IMR-90 (cell line): ENCODE data around the gene PPL. TPM values are rescaled to one million over a fixed set of nuclear protein-coding genes. Genes with fewer than 3 reads are reported as not detected.

ENCODE experiments used
- ATAC-seq: fragments of 200-7000 bp; cut with Tn5 transposase; 2 replicates; pipeline ENCODE4 v1.9.1; 2020; ENCODE audit warnings: low read depth, mild to moderate bottlenecking, moderate library complexity
- BruUV-seq: library from RNA; stranded (reverse); fragments of 400-500 nt; replicated peaks from 2 replicates; lab custom pipeline; 2021; lab: Mats Ljungman, UMichigan
- CTCF ChIA-PET: fragments of 300-600 bp; formaldehyde crosslinking; extraction: SDS; loops from one replicate; lab custom pipeline; 2021; ENCODE audit warnings: antibody characterized with exemption; lab: Yijun Ruan, JAX
- POLR2A ChIA-PET: fragments of 300-600 bp; sonication (Branson Sonifier 250); formaldehyde crosslinking; loops from one replicate; lab custom pipeline; 2022; ENCODE audit warnings: antibody characterized with exemption; ENCODE audit not compliant: unreplicated experiment; lab: Charles Lee
- DNase-seq: peaks from one replicate; pipeline ENCODE4 v3.0.0; 2013
- H2AFZ ChIP-seq: replicated peaks from 2 replicates; pipeline ENCODE3; 2013; ENCODE audit warnings: low read length, mild to moderate bottlenecking; ENCODE audit not compliant: poor library complexity
- H2AK5ac ChIP-seq: 2 replicates; pipeline ENCODE4 v1.6.1; 2013; ENCODE audit warnings: low read depth, low read length, inconsistent platforms
- H2AK9ac ChIP-seq: replicated peaks from 2 replicates; pipeline ENCODE3; 2013; ENCODE audit warnings: mild to moderate bottlenecking, low read depth, low read length, moderate library complexity; ENCODE audit not compliant: poor library complexity
- H2BK120ac ChIP-seq: 2 replicates; pipeline ENCODE4 v1.6.1; 2013; ENCODE audit warnings: low read depth, low read length, inconsistent platforms
- H2BK15ac ChIP-seq: 3 replicates; pipeline ENCODE4 v1.6.1; 2013; ENCODE audit warnings: low read depth, low read length, inconsistent platforms
- H2BK20ac ChIP-seq: 2 replicates; pipeline ENCODE4 v1.6.1; 2013; ENCODE audit warnings: low read depth, mild to moderate bottlenecking, inconsistent platforms, low read length, moderate library complexity
- H2BK5ac ChIP-seq: 2 replicates; pipeline ENCODE4 v1.6.1; 2013; ENCODE audit warnings: mild to moderate bottlenecking, low read depth, low read length, inconsistent platforms; ENCODE audit not compliant: poor library complexity, severe bottlenecking
- H3K14ac ChIP-seq: replicated peaks from 2 replicates; pipeline ENCODE4 v1.6.1; 2013; ENCODE audit warnings: low read depth, low read length, inconsistent platforms
- H3K18ac ChIP-seq: 2 replicates; pipeline ENCODE4 v1.6.1; 2013; ENCODE audit warnings: low read depth, low read length, control low read depth
- H3K23ac ChIP-seq: 2 replicates; pipeline ENCODE4 v1.6.1; 2013; ENCODE audit warnings: low read depth, low read length, inconsistent platforms
- H3K27ac ChIP-seq: 2 replicates; pipeline ENCODE4 v1.5.1; 2013; ENCODE audit warnings: mild to moderate bottlenecking, control low read depth, low read length; ENCODE audit not compliant: insufficient read depth
- H3K27me3 ChIP-seq: 2 replicates; pipeline ENCODE4 v1.6.1; 2013; ENCODE audit warnings: low read length; ENCODE audit not compliant: control insufficient read depth, insufficient read depth
- H3K36me3 ChIP-seq: 2 replicates; pipeline ENCODE4 v1.6.1; 2013; ENCODE audit warnings: low read length, mixed read lengths; ENCODE audit not compliant: control insufficient read depth, insufficient read depth
- H3K4ac ChIP-seq: 2 replicates; pipeline ENCODE4 v1.6.1; 2013; ENCODE audit warnings: low read depth, low read length, inconsistent platforms
- H3K4me1 ChIP-seq: 2 replicates; pipeline ENCODE4 v1.6.1; 2013; ENCODE audit warnings: low read length, mixed read lengths; ENCODE audit not compliant: control insufficient read depth, insufficient read depth
- H3K4me2 ChIP-seq: 2 replicates; pipeline ENCODE4 v1.6.1; 2013; ENCODE audit warnings: low read depth, mild to moderate bottlenecking, control low read depth, low read length, moderate library complexity
- H3K4me3 ChIP-seq: 2 replicates; pipeline ENCODE4 v1.5.1; 2013; ENCODE audit warnings: low read depth, mild to moderate bottlenecking, control low read depth, low read length, moderate library complexity; ENCODE audit not compliant: insufficient read depth
- H3K56ac ChIP-seq: 2 replicates; pipeline ENCODE4 v1.6.1; 2013; ENCODE audit warnings: low read length, inconsistent platforms; ENCODE audit not compliant: insufficient read depth; ENCODE audit errors: extremely low read depth
- H3K79me1 ChIP-seq, 2 experiments: 2 replicates each; pipeline ENCODE4 v1.6.1; 2013; ENCODE audit warnings: low read length in 2 of 2, inconsistent platforms in 1 of 2, low read depth in 1 of 2
- H3K9ac ChIP-seq: 2 replicates; pipeline ENCODE4 v1.6.1; 2013; ENCODE audit warnings: low read depth, low read length, control low read depth
- H3K9me1 ChIP-seq: 2 replicates; pipeline ENCODE4 v1.6.1; 2013; ENCODE audit warnings: low read length, inconsistent platforms; ENCODE audit not compliant: insufficient read depth
- H3K9me3 ChIP-seq: 2 replicates; pipeline ENCODE4 v1.6.1; 2013; ENCODE audit warnings: low read length; ENCODE audit not compliant: control insufficient read depth, insufficient read depth
- H4K20me1 ChIP-seq: 2 replicates; pipeline ENCODE4 v1.6.1; 2013; ENCODE audit warnings: low read length, inconsistent platforms; ENCODE audit not compliant: insufficient read depth
- H4K5ac ChIP-seq: 2 replicates; pipeline ENCODE4 v1.6.1; 2013; ENCODE audit warnings: mild to moderate bottlenecking, low read depth, low read length, control low read depth
- H4K8ac ChIP-seq, 2 experiments: 2 replicates each; pipeline ENCODE4 v1.6.1; 2013; ENCODE audit warnings: low read depth in 2 of 2, low read length in 2 of 2, control low read depth in 1 of 2, inconsistent platforms in 1 of 2
- H4K91ac ChIP-seq: 2 replicates; pipeline ENCODE4 v1.6.1; 2013; ENCODE audit warnings: low read depth, low read length, inconsistent platforms; ENCODE audit not compliant: insufficient read depth
- BHLHE40 ChIP-seq: fragments of 150-350 bp; IDR thresholded peaks from 2 replicates; pipeline ENCODE4 v1.6.1; 2016; ENCODE audit warnings: mild to moderate bottlenecking, low read depth, low read length
- ELK1 ChIP-seq: fragments of 150-350 bp; IDR thresholded peaks from 2 replicates; pipeline ENCODE4 v1.6.1; 2016; ENCODE audit warnings: low read depth, mild to moderate bottlenecking, low read length, moderate library complexity, borderline replicate concordance
- MAFK ChIP-seq: IDR thresholded peaks from 2 replicates; pipeline ENCODE4 v1.6.1; 2012; ENCODE audit warnings: low read depth, low read length, improper control_type of control experiment
- MAZ ChIP-seq: IDR thresholded peaks from 2 replicates; pipeline ENCODE4 v1.6.1; 2012; ENCODE audit warnings: low read depth, mild to moderate bottlenecking, low read length, improper control_type of control experiment, moderate library complexity, borderline replicate concordance
- NFE2L2 ChIP-seq: fragments of 150-350 bp; IDR thresholded peaks from 2 replicates; pipeline ENCODE4 v1.6.1; 2016; ENCODE audit warnings: low read depth, mild to moderate bottlenecking, low read length
- POLR2A ChIP-seq: IDR thresholded peaks from 2 replicates; pipeline ENCODE4 v1.6.1; 2012; ENCODE audit warnings: mild to moderate bottlenecking, low read depth, low read length
- RAD21 ChIP-seq: IDR thresholded peaks from 2 replicates; pipeline ENCODE4 v1.6.1; 2012; ENCODE audit warnings: low read length, improper control_type of control experiment
- RFX5 ChIP-seq: IDR thresholded peaks from 2 replicates; pipeline ENCODE4 v1.8.0; 2012; ENCODE audit warnings: low read depth, mild to moderate bottlenecking, low read length, moderate library complexity
- SMC3 ChIP-seq: fragments of 150-350 bp; IDR thresholded peaks from 2 replicates; pipeline ENCODE4 v1.6.1; 2016; ENCODE audit warnings: low read depth, mild to moderate bottlenecking, antibody characterized with exemption, low read length, moderate library complexity
- WGBS, 2 experiments: methylation state at CpG; one replicate each; pipeline versions ENCODE4 v1.1.5 to v1.1.7; 2013; ENCODE audit warnings: missing lambda C conversion rate in 2 of 2; ENCODE audit not compliant: insufficient read length in 1 of 2; ENCODE audit errors: extremely low coverage in 2 of 2; 5-methylcytosine and 5-hydroxymethylcytosine counted together
- dilution Hi-C: fragments of 300-500 bp; cut with HindIII; formaldehyde crosslinking; loops from one replicate; pipeline ENCODE4 v1.14.3; 2018; ENCODE audit warnings: low sequenced_read_pairs; ENCODE audit not compliant: unreplicated experiment
- in situ Hi-C: fragments of 300-500 bp; cut with MboI; formaldehyde crosslinking; loops from 3 replicates; pipeline ENCODE4 v1.14.3; 2019; ENCODE audit warnings: low sequenced_read_pairs, inconsistent platforms, mixed read lengths
- intact Hi-C: fragments of 100-400 bp; cut with micrococcal nuclease; formaldehyde crosslinking; loops from 2 replicates; pipeline ENCODE4 v1.10.0; 2022
- polyA plus RNA-seq, 3 experiments: library from polyadenylated mRNA; depleted of rRNA; stranded (reverse); fragments of >200 nt; gene quantifications; 2 replicates each; pipeline ENCODE4 v1.2.3, GENCODE V29; 2012; ENCODE audit warnings: low replicate concordance in 1 of 3
- total RNA-seq: library from RNA; depleted of rRNA; stranded (reverse); fragments of >200 nt; gene quantifications from 2 replicates; pipeline ENCODE4 v1.2.3, GENCODE V29; 2012
- TF ChIP-seq, protein P1 (sequence below): fragments of 150-350 bp; IDR thresholded peaks from 2 replicates; pipeline ENCODE4 v1.6.1; 2017; ENCODE audit warnings: mild to moderate bottlenecking, antibody characterized with exemption, low read length, low read depth
- TF ChIP-seq, protein P2 (sequence below): conservative IDR thresholded peaks from 2 replicates; pipeline ENCODE4 v1.5.1; 2012; ENCODE audit warnings: mild to moderate bottlenecking, low read depth, low read length, improper control_type of control experiment

Gene PPL
- total and polyA plus RNA-seq, 2 of the 4 experiments (the other 2 are of a cell fraction): 0.34 to 0.36 TPM

- H3K18ac ChIP-seq: no peak overlapping the region
- H2BK5ac ChIP-seq: no peak overlapping the region
- H3K9me1 ChIP-seq: no peaks in the 10 kb centered on the region
- peaks cover 4% of the 10 kb centered on the region for H3K9me3 ChIP-seq
- H3K79me1 ChIP-seq: no peaks in the 10 kb centered on the region
- no peak overlapping the region for H2BK120ac ChIP-seq
- no peak overlapping the region for H2AFZ ChIP-seq
- H3K4ac ChIP-seq: no peak overlapping the region
- in situ Hi-C loops: no loop called here
- no peaks in the 10 kb centered on the region; the same call in 1 of the 2 replicates for H4K20me1 ChIP-seq
- H2BK20ac ChIP-seq: no peak overlapping the region
- no peak for DNase-seq
- H3K23ac ChIP-seq: no peak overlapping the region
- no peak overlapping the region for H3K27ac ChIP-seq
- TF ChIP-seq NFE2L2: no peak
- TF ChIP-seq RAD21: no peak
- no peak for TF ChIP-seq POLR2A
- TF ChIP-seq ELK1: no peak
- no peak for TF ChIP-seq MAZ
- no peak for TF ChIP-seq SMC3
- no peak for TF ChIP-seq RFX5
- TF ChIP-seq, protein P1, sequence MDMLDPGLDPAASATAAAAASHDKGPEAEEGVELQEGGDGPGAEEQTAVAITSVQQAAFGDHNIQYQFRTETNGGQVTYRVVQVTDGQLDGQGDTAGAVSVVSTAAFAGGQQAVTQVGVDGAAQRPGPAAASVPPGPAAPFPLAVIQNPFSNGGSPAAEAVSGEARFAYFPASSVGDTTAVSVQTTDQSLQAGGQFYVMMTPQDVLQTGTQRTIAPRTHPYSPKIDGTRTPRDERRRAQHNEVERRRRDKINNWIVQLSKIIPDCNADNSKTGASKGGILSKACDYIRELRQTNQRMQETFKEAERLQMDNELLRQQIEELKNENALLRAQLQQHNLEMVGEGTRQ: no peak
- TF ChIP-seq, protein P2, sequence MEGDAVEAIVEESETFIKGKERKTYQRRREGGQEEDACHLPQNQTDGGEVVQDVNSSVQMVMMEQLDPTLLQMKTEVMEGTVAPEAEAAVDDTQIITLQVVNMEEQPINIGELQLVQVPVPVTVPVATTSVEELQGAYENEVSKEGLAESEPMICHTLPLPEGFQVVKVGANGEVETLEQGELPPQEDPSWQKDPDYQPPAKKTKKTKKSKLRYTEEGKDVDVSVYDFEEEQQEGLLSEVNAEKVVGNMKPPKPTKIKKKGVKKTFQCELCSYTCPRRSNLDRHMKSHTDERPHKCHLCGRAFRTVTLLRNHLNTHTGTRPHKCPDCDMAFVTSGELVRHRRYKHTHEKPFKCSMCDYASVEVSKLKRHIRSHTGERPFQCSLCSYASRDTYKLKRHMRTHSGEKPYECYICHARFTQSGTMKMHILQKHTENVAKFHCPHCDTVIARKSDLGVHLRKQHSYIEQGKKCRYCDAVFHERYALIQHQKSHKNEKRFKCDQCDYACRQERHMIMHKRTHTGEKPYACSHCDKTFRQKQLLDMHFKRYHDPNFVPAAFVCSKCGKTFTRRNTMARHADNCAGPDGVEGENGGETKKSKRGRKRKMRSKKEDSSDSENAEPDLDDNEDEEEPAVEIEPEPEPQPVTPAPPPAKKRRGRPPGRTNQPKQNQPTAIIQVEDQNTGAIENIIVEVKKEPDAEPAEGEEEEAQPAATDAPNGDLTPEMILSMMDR: no peak
- TF ChIP-seq BHLHE40: no peak
- TF ChIP-seq MAFK: no peak
- ChIA-PET CTCF (interaction anchor here (0.5 kb wide), 1 partner anchor 12 kb away, joined by 3 read pairs; no protein-coding TSS in a partner anchor), POLR2A (no interaction called here)
- no peak overlapping the region for H3K56ac ChIP-seq
- peaks cover 11% of the 10 kb centered on the region for H3K27me3 ChIP-seq
- intact Hi-C loops: no loop called here
- BruUV-seq: no TSS peak
- WGBS, 2 experiments: 63% methylated on average over 2 of the region's 8 CpGs; no CpG with 5 or more reads in 1 of the 2 experiments
- dilution Hi-C loops: no loop called here
- no peak overlapping the region for H3K4me2 ChIP-seq
- no peak overlapping the region for H4K5ac ChIP-seq
- no peak overlapping the region for H4K8ac ChIP-seq
- H4K91ac ChIP-seq: no peak overlapping the region
- H3K14ac ChIP-seq: no peak overlapping the region
- H3K4me3 ChIP-seq: no peak overlapping the region
- H2AK9ac ChIP-seq: no peak overlapping the region
- H2AK5ac ChIP-seq: no peak overlapping the region
- peak; percentile 17; the same call in 1 of the 2 replicates for ATAC-seq
- no peak overlapping the region for H3K9ac ChIP-seq
- no peaks in the 10 kb centered on the region for H3K36me3 ChIP-seq
- no peaks in the 10 kb centered on the region for H3K4me1 ChIP-seq
- H2BK15ac ChIP-seq: no peak overlapping the region
These were observed 36.9 kb downstream of the PPL start for GRCh38 chr16:4900036-4900435.
